HG03442 (cell line): ENCODE measurements around the gene IGLON5.

Source experiments
- ATAC-seq: cut with Tn5 transposase; IDR thresholded peaks from one replicate; pipeline ENCODE4 v1.9.1; 2021; ENCODE audit warnings: mild to moderate bottlenecking, moderate library complexity; ENCODE audit not compliant: unreplicated experiment

IGLON5 gene

GRCh38 chr19:51311351-51312257, at the start of gene IGLON5:
Gene IGLON5, plus strand, starts transcription at chr19:51311644. Its CDS starts 204 bp downstream, at chr19:51311848.
- ATAC-seq: no peak

- no peak for ATAC-seq
These were observed 47.6 kb upstream of the IGLON5 start for GRCh38 chr19:51263808-51264207.

- ATAC-seq: no peak
These were observed 40.4 kb upstream of the IGLON5 start for GRCh38 chr19:51271067-51271466.

- ATAC-seq: no peak
These were observed 39.1 kb upstream of the IGLON5 start for GRCh38 chr19:51272183-51272810.

GRCh38 chr19:51274049-51274770, 37.2 kb upstream of the IGLON5 start:
- ATAC-seq: no peak

- no peak for ATAC-seq
These were observed 34.3 kb upstream of the IGLON5 start for GRCh38 chr19:51277112-51277511.

GRCh38 chr19:51282335-51282734, 29.1 kb upstream of the IGLON5 start:
- ATAC-seq: no peak

- ATAC-seq: no peak
These were observed 25.8 kb upstream of the IGLON5 start for GRCh38 chr19:51285682-51286081.

GRCh38 chr19:51289635-51290034, 21.8 kb upstream of the IGLON5 start:
- ATAC-seq: no peak

GRCh38 chr19:51292971-51293370, 18.5 kb upstream of the IGLON5 start:
- no peak for ATAC-seq

GRCh38 chr19:51293571-51294210, 17.8 kb upstream of the IGLON5 start:
- no peak for ATAC-seq

GRCh38 chr19:51294211-51294976, 17.1 kb upstream of the IGLON5 start:
- ATAC-seq: no peak

- no peak for ATAC-seq
These were observed 16.5 kb upstream of the IGLON5 start for GRCh38 chr19:51294977-51295375.

GRCh38 chr19:51295382-51296126, 15.9 kb upstream of the IGLON5 start:
- no peak for ATAC-seq

- ATAC-seq: no peak
These were observed 14.9 kb upstream of the IGLON5 start for GRCh38 chr19:51296336-51297093.

- no peak for ATAC-seq
These were observed 14.0 kb upstream of the IGLON5 start for GRCh38 chr19:51297406-51297805.

- ATAC-seq: no peak
These were observed 10.2 kb upstream of the IGLON5 start for GRCh38 chr19:51301266-51301665.

GRCh38 chr19:51305479-51305878, 6.0 kb upstream of the IGLON5 start:
- no peak for ATAC-seq

- ATAC-seq: no peak
These were observed 5.2 kb downstream of the IGLON5 start for GRCh38 chr19:51316688-51317087.
